Dermis blood vessel endothelial cell (primary cell): ENCODE measurements around the gene PHF20. TPM values are rescaled to one million over a fixed set of nuclear protein-coding genes. Genes with fewer than 3 reads are reported as not detected.
A peak's percentile ranks its signal among the peaks of the same experiment; 100 is the strongest.
"Not testable (repeated sequence)": the region's sequence is repeated elsewhere in the genome, so short reads cannot be mapped to it uniquely, and the experiment has no call there.

Experiments
- DNase-seq: peaks from one replicate; pipeline ENCODE4 v3.0.0; 2010
- total RNA-seq: library from RNA; depleted of rRNA; stranded (reverse); fragments of >200 nt; gene quantifications from 2 replicates; pipeline ENCODE4 v1.2.3, GENCODE V29; 2014

The PHF20 gene
- total RNA-seq, 1 donor from 2014 or later = 41.5 TPM

GRCh38 chr20:35939264-35939663, 167.4 kb downstream of the PHF20 start:
- DNase-seq = no peak

- DNase-seq = no peak
Measured at GRCh38 chr20:35941620-35942019, 169.8 kb downstream of the PHF20 start.

- DNase-seq = no peak
Measured at GRCh38 chr20:35942243-35942642, 170.4 kb downstream of the PHF20 start.

GRCh38 chr20:35947489-35947888, 175.7 kb downstream of the PHF20 start:
- peak; percentile 50 for DNase-seq

- no peak for DNase-seq
Measured at GRCh38 chr20:35947907-35948306, 176.1 kb downstream of the PHF20 start.

GRCh38 chr20:35950093-35950492, 178.3 kb downstream of the PHF20 start:
- no peak for DNase-seq

- not testable (repeated sequence) for DNase-seq
Measured at GRCh38 chr20:35952080-35952479, 180.3 kb downstream of the PHF20 start.

- DNase-seq = peak; percentile 19
Measured at GRCh38 chr20:35952480-35953386, 180.9 kb downstream of the PHF20 start.

- peak; percentile 68 for DNase-seq
Measured at GRCh38 chr20:35953387-35954199, 181.8 kb downstream of the PHF20 start.

- DNase-seq = peak; percentile 98
Measured at GRCh38 chr20:35954200-35954906, 182.5 kb downstream of the PHF20 start, which contains the start of gene SCAND1. TSS of gene SCAND1 (minus strand) at chr20:35954502. CDS start at chr20:35954284, 218 bp downstream.

GRCh38 chr20:35954907-35955251, 183.1 kb downstream of the PHF20 start:
- peak; percentile 55 for DNase-seq

- no peak for DNase-seq
Measured at GRCh38 chr20:35956616-35957015, 184.8 kb downstream of the PHF20 start.

GRCh38 chr20:35959291-35959690, 187.5 kb downstream of the PHF20 start:
- not testable (repeated sequence) for DNase-seq

GRCh38 chr20:35963878-35964277, 192.1 kb downstream of the PHF20 start:
- no peak for DNase-seq

GRCh38 chr20:35967979-35968640, 196.3 kb downstream of the PHF20 start, which contains the start of gene CNBD2:
TSS of gene CNBD2 (plus strand) at chr20:35968590. CDS start at chr20:35968763, 173 bp downstream.
- no peak for DNase-seq

- DNase-seq = no peak
Measured at GRCh38 chr20:35968930-35969329, 197.1 kb downstream of the PHF20 start.

- DNase-seq = no peak
Measured at GRCh38 chr20:35971981-35972380, 200.2 kb downstream of the PHF20 start.

GRCh38 chr20:35972462-35972861, 200.6 kb downstream of the PHF20 start:
- DNase-seq = no peak

- DNase-seq = no peak
Measured at GRCh38 chr20:35974256-35974655, 202.4 kb downstream of the PHF20 start.

GRCh38 chr20:35975576-35976373, 204.0 kb downstream of the PHF20 start:
- DNase-seq = no peak

GRCh38 chr20:35978041-35978513, 206.3 kb downstream of the PHF20 start:
- no peak for DNase-seq
